Aorta (tissue), 5 donors: ENCODE measurements around the gene SLTM. TPM values are rescaled to one million over a fixed set of nuclear protein-coding genes. Genes with fewer than 3 reads are reported as not detected.

Experiments
- ATAC-seq: fragments of 200-7000 bp; cut with Tn5 transposase; one replicate; pipeline ENCODE4 v1.9.1; 2022; ENCODE audit warnings: moderate library complexity; ENCODE audit not compliant: low FRiP score
- DNase-seq, 2 donors: peaks; one replicate each; pipeline ENCODE4 v3.0.0-alpha.2; 2020
- H3K27ac ChIP-seq, 2 donors: one replicate each; pipeline ENCODE4 v1.5.1; 2013; ENCODE audit warnings: low read length in 2 of 2, mild to moderate bottlenecking in 2 of 2, moderate library complexity in 2 of 2, control low read depth in 1 of 2, inconsistent platforms in 1 of 2, low read depth in 1 of 2
- H3K27me3 ChIP-seq, 2 donors: one replicate each; pipeline ENCODE4 v1.6.1; 2013; ENCODE audit warnings: control low read depth in 1 of 2, low read length in 1 of 2, mild to moderate bottlenecking in 1 of 2, moderate library complexity in 1 of 2; ENCODE audit not compliant: insufficient read depth in 2 of 2, control insufficient read depth in 1 of 2
- H3K36me3 ChIP-seq, 2 donors: one replicate each; pipeline ENCODE4 v1.6.1; 2013; ENCODE audit warnings: control low read depth in 1 of 2, low read length in 1 of 2, mild to moderate bottlenecking in 1 of 2; ENCODE audit not compliant: insufficient read depth in 2 of 2, control insufficient read depth in 1 of 2
- H3K4me1 ChIP-seq, 2 donors: one replicate each; pipeline ENCODE4 v1.6.1; 2013; ENCODE audit warnings: low read length in 2 of 2, control low read depth in 1 of 2, mild to moderate bottlenecking in 1 of 2, moderate library complexity in 1 of 2; ENCODE audit not compliant: insufficient read depth in 2 of 2, control insufficient read depth in 1 of 2
- H3K4me3 ChIP-seq, 2 donors: one replicate each; pipeline ENCODE4 v1.5.1; 2013; ENCODE audit warnings: low read length in 2 of 2, control low read depth in 1 of 2, mild to moderate bottlenecking in 1 of 2
- H3K9me3 ChIP-seq: one replicate; pipeline ENCODE4 v1.6.1; 2013; ENCODE audit warnings: mild to moderate bottlenecking, low read length; ENCODE audit not compliant: control insufficient read depth
- WGBS, 2 donors: extraction: QIAGEN DNeasy Blood & Tissue Kit; methylation state at CpG; one replicate each; pipeline ENCODE4 v1.1.7; 2013; 5-methylcytosine and 5-hydroxymethylcytosine counted together
- intact Hi-C, 2 donors: fragments of 100-400 bp; cut with DNase I; formaldehyde crosslinking; loops; one replicate each; pipeline versions ENCODE4 v1.14.2 to v1.15.0; 2022
- long read RNA-seq, 2 donors: library from polyadenylated mRNA; unstranded; transcript quantifications; one replicate each; pipeline ENCODE4 v2.0.0, GENCODE V29; 2020 to 2021
- polyA plus RNA-seq, 2 donors: library from polyadenylated mRNA; stranded (reverse); fragments of 200-250 nt; gene quantifications; one replicate each; pipeline ENCODE4 v1.2.3, GENCODE V29; 2013
- total RNA-seq, 2 donors: library from RNA; stranded (reverse); fragmentation: NEBNext Ultra II Directional; extraction: Animal tissue kit (Norgen Biotek cat#: 25700); gene quantifications; one replicate each; pipeline ENCODE4 v1.2.1, GENCODE V29; 2021
- donor health status: healthy with polysubstance abuse.
- donor health status: Bipolar disorder and iron deficiency.
- donor health status: DM: no; HTN: no; CAD: no.
- donor health status: DM: no; HTN: no; CAD: no.
- donor health status: DM: yes; HTN: yes; CAD: no.

Gene SLTM
- total RNA-seq (10 to 100 TPM; 93.0 to 99.5 TPM), polyA plus RNA-seq (10 to 100 TPM; 42.4 to 56.8 TPM)
- long read RNA-seq, donor 1, transcript SLTM-201 (11 exons, 1,373 nt): major isoform, 5 of 98 reads
- long read RNA-seq, donor 1, partial matches to known transcripts: 58 of 98 reads
- long read RNA-seq, donor 1, other reads (novel, unspliced or antisense): 31 of 98 reads
- long read RNA-seq, donor 2, full-length matches to known transcripts: 5 of 40 reads
- long read RNA-seq, donor 2, partial matches to known transcripts: 18 of 40 reads
- long read RNA-seq, donor 2, other reads (novel, unspliced or antisense): 17 of 40 reads

DNA sequence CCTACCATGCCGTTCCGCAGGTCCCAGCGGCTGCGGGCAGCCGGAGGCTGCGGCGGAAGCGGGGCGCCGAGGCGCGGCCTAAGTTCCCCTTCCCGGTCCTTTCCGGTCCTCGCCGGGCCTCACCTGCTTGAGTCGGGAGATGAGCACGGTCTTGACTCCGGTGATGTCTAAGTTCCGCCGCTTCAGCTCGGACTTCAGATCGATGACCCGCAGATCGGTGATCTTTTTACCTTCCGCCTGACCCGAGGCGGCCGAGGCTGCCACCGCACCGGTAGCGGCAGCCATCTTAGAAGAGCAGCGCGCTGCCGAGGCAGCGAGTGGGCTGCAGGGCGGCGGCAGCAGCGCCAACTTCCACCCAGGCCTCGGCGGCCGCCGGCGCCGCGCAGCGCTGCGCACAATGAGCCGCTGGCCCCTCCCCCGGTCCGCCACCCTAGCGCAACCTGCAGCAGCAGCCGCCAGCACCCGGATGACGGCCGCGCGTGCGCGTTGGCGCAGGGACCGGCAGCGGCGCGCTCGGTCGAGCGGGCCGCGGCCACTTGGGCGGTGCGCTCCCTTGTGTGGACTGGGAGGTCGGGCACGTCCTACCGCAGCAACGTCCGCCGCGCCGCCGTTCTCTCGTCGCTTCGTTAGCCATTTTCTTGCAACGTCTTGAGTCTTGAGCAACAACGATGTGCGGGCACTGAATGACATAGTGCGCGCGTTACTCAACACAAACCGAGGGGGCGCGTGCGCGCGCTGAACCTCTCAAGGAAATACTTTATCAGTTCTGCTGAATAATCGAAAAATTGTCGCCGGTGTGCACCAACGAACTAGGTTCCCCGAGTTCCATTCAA is at the start of gene SLTM:
Gene SLTM, minus strand, starts transcription at position 399 of the 833 bp plus-strand sequence. Its CDS starts 114 bp downstream, at position 285.
- Histone ChIP-seq H3K27me3 (no peaks in the 10 kb centered on the region), H3K4me3 (peak within 1 kb of the TSS; percentile 96 to 98), H3K36me3 (no peaks in the 10 kb centered on the region), H3K4me1 (no peaks in the 10 kb centered on the region), H3K9me3 (no peaks in the 10 kb centered on the region), H3K27ac (peak within 1 kb of the TSS; percentile 91 to 99)
- intact Hi-C loops: loop anchor here in 1 of 2 donors (10.0 kb wide), 1 partner anchor 159 kb away; the partner anchor contains the start of gene MINDY2
- DNase-seq: peak; percentile 96 to 97
- 0% methylated on average over 100 to 101 of the region's 101 CpGs for WGBS, 2 donors
- ATAC-seq: peak; percentile 98

DNA sequence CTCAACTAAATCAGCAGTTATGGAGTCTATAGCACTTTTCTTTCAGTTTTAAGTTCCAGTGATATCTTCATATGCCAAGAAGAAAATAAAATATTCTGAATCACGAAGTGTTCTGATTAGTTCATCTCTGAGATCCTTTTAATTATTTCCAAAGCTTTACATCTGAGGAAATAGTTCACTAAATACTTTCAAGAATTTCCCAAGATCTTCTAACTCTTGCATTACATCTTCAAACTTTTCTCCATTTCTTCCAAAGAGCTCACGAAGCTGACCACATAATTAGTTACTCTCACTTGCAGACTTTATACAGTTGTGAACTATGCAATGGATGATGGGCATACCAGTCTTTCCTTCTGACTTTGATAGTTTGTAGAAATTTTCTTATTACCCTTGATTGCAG is 49.8 kb upstream of the SLTM start:
- intact Hi-C loops: loop anchor here in 1 of 2 donors (5.0 kb wide), 1 partner anchor 509 kb away; no protein-coding TSS in a partner anchor

GRCh38 chr15:58981808-58982475 is 48.5 kb upstream of the SLTM start:
- DNase-seq: no peak
- no peaks in the 10 kb centered on the region for H3K27me3 ChIP-seq
- H3K9me3 ChIP-seq: no peaks in the 10 kb centered on the region
- no peaks in the 10 kb centered on the region for H3K4me1 ChIP-seq
- intact Hi-C loops: loop anchor here in 1 of 2 donors (5.0 kb wide), 1 partner anchor 510 kb away; no protein-coding TSS in a partner anchor
- no peak overlapping the region for H3K4me3 ChIP-seq
- H3K36me3 ChIP-seq: no peaks in the 10 kb centered on the region
- H3K27ac ChIP-seq: no peak overlapping the region
- ATAC-seq: no peak
- WGBS, 2 donors: 82 to 86% methylated on average over 5 to 6 of the region's 6 CpGs

More for the DNA sequence above, 49.8 kb upstream of the SLTM start:
- ATAC-seq (no peak), DNase-seq (no peak)
- H3K36me3 ChIP-seq: no peaks in the 10 kb centered on the region
- no peak overlapping the region for H3K27ac ChIP-seq
- no peaks in the 10 kb centered on the region for H3K27me3 ChIP-seq
- H3K9me3 ChIP-seq: no peaks in the 10 kb centered on the region
- no peak overlapping the region for H3K4me3 ChIP-seq
- no peaks in the 10 kb centered on the region for H3K4me1 ChIP-seq
- WGBS, 2 donors: 75% methylated on average over 2 of the region's 2 CpGs

DNA sequence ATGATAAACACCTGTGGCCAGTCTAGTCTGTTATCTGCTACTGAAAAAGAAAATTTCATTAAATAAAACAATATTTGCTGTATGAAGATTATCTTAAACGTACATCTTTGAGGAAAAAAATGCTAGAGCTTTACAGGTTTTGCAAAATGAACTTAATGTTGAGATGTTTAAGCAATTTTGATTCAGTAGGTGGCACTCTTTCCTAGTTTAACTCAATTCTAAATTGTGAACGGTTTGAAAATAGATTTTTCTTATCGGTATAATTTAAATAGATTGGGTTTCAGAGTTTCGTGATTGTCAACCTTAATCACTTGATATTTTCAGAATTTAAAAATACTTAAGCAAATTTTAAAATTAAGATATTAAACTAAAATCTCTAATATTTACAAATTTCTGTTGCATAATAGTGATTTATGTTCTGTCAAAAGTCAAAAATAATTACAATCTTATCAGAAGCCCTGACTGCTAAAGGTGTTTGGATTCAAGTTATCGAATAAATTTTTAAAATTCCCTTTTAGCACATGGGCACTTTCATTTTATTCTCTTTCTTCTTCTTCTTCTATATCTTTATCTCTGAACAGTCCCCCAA is 47.0 kb upstream of the SLTM start:
- no peak for ATAC-seq
- 2 to 3% methylated on average over 5 of the region's 5 CpGs for WGBS, 2 donors
- Histone ChIP-seq H3K4me3 (no peak overlapping the region), H3K27me3 (no peaks in the 10 kb centered on the region), H3K27ac (no peak overlapping the region), H3K4me1 (no peaks in the 10 kb centered on the region), H3K36me3 (no peaks in the 10 kb centered on the region), H3K9me3 (no peaks in the 10 kb centered on the region)
- intact Hi-C loops: loop anchor here in 1 of 2 donors (5.0 kb wide), 1 partner anchor 512 kb away; no protein-coding TSS in a partner anchor
- no peak for DNase-seq

DNA sequence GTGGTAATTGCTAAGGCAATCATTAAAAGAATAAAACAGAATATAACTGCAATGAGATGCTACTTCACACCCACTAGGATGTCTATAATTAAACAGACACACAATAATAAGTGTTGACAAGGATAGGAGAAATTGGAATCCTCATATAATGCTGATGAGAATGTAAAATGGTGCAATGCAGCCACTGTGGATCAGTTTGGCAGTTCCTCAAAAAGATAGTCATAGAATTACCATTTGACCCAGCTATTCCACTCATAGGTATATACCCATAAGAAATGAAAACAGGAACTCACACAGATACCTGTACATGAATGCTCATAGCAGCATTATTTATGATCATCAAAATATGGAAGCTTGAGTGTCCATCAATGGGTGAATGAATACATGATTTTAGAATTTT is 44.4 kb upstream of the SLTM start:
- H3K36me3 ChIP-seq: no peaks in the 10 kb centered on the region
- no peak overlapping the region for H3K4me3 ChIP-seq
- intact Hi-C loops: loop anchor here in 1 of 2 donors (2.0 kb wide), 1 partner anchor 515 kb away; no protein-coding TSS in a partner anchor
- no peaks in the 10 kb centered on the region for H3K27me3 ChIP-seq
- H3K9me3 ChIP-seq: no peaks in the 10 kb centered on the region
- DNase-seq (no peak), ATAC-seq (no peak)
- no peak overlapping the region for H3K27ac ChIP-seq
- no peaks in the 10 kb centered on the region for H3K4me1 ChIP-seq

- intact Hi-C loops: no loop called here
- Histone ChIP-seq H3K36me3 (no peaks in the 10 kb centered on the region), H3K9me3 (no peaks in the 10 kb centered on the region), H3K4me1 (no peaks in the 10 kb centered on the region), H3K27me3 (no peaks in the 10 kb centered on the region), H3K27ac (no peak overlapping the region), H3K4me3 (no peak overlapping the region)
- no peak for DNase-seq
- ATAC-seq: no peak
- 71 to 81% methylated on average over 2 of the region's 2 CpGs for whole genome bisulfite sequencing, 2 donors
Observed at GRCh38 chr15:58967479-58967878, 34.0 kb upstream of the SLTM start.

- Histone ChIP-seq H3K36me3 (no peaks in the 10 kb centered on the region), H3K4me3 (no peak overlapping the region)
- no peak for ATAC-seq
Observed at GRCh38 chr15:58966698-58967097, 33.2 kb upstream of the SLTM start.

More at GRCh38 chr15:58966698-58967097, 33.2 kb upstream of the SLTM start:
- intact Hi-C loops: no loop called here
- Histone ChIP-seq H3K27ac (no peak overlapping the region), H3K9me3 (no peaks in the 10 kb centered on the region), H3K27me3 (no peaks in the 10 kb centered on the region), H3K4me1 (no peaks in the 10 kb centered on the region)
- WGBS, 2 donors: 83 to 86% methylated on average over 3 of the region's 3 CpGs
- no peak for DNase-seq
